NCI-H82 treated with DMSO at 0.1 percent for 48 hours (cell line): ENCODE results near the gene MAGED4B.
"Not testable (repeated sequence)": the region's sequence is repeated elsewhere in the genome, so short reads cannot be mapped to it uniquely, and the experiment has no call there.

ENCODE experiments used
- DNase-seq: peaks from one replicate; lab custom pipeline; 2025; ENCODE audit not compliant: unreplicated experiment; lab: John Stamatoyannopoulos, UW

MAGED4B gene, protein sequence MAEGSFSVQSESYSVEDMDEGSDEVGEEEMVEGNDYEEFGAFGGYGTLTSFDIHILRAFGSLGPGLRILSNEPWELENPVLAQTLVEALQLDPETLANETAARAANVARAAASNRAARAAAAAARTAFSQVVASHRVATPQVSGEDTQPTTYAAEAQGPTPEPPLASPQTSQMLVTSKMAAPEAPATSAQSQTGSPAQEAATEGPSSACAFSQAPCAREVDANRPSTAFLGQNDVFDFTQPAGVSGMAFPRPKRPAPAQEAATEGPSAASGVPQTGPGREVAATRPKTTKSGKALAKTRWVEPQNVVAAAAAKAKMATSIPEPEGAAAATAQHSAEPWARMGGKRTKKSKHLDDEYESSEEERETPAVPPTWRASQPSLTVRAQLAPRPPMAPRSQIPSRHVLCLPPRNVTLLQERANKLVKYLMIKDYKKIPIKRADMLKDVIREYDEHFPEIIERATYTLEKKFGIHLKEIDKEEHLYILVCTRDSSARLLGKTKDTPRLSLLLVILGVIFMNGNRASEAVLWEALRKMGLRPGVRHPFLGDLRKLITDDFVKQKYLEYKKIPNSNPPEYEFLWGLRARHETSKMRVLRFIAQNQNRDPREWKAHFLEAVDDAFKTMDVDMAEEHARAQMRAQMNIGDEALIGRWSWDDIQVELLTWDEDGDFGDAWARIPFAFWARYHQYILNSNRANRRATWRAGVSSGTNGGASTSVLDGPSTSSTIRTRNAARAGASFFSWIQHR

GRCh38 chrX:52068666-52069640, at the start of gene MAGED4B:
TSS of gene MAGED4B (minus strand) at chrX:52069183. CDS start at chrX:52068172, 1,011 bp downstream.
- not testable (repeated sequence) for DNase-seq

DNA sequence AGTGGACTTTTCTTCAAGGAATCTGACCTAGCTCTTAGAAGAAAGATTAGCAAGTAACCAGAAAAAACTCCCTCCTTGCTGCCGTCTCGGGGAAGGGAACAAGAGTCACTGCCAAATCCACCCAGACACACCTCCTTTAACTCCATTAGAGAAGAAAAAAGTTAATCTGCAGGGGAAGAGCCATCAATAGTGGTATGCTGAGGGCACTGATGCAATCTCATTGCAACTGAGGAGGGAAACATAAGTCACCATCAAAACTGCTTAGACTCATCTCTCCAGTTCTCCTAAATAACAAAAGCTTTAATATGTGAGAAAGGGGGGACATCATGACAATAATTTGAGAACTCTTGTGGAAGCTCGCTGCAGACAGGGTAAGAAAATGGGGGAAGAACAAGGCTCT, 49.3 kb upstream of the MAGED4B start:
- no peak for DNase-seq

GRCh38 chrX:52082578-52082977, 13.6 kb upstream of the MAGED4B start:
- DNase-seq = no peak

DNA sequence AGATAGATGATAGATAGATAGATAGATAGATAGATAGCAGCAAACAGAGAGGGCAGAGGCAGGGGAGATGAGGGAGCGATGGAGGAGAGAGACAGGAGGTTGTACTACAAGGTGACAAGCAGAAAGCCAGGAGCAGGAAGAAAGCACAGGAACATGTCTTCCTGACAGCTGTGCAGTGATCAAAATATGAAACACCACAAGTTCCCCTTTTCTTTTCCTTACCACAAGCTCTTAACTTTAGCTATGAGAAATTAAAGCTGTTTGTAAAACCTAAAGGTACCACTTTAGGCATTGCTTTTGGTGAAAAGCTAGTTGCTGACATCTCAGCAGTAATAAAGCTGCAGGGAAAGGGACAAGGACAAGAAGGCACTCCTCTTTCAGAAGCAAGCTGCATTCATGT, 9.1 kb upstream of the MAGED4B start:
- no peak for DNase-seq

DNA sequence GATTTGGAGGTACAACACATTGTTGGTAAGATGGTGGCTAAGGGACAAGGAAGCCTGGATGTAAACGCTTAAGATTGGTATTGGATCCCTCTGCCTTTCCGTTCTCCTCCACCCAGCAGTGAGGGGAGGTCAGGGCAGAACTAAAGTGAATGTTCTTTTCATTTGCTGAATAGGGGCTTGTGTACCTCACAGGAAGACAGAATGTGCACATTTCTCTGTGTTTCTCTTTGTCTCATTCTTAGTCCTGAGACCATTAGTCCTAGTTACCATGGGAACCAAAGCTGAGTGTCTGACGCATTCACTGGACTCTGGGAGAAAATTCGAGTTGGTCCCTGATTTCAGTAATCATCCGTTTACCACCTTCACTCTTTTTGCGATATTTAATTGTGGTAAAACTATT, 26.7 kb downstream of the MAGED4B start:
- DNase-seq = not testable (repeated sequence)

GRCh38 chrX:52034211-52034610, 34.8 kb downstream of the MAGED4B start:
- no peak for DNase-seq

GRCh38 chrX:52031371-52031770, 37.6 kb downstream of the MAGED4B start:
- no peak for DNase-seq

- DNase-seq = no peak
These were observed 53.2 kb downstream of the MAGED4B start for GRCh38 chrX:52015794-52016193.
